ENCODE measurements around the gene HP. TPM values are rescaled to one million over a fixed set of nuclear protein-coding genes. Genes with fewer than 3 reads are reported as not detected.

The HP gene
- total and polyA plus RNA-seq, 2 of the 8 experiments (the other 6 are each of a cell fraction or from before 2014, with no cell fraction given): not detected

DNA sequence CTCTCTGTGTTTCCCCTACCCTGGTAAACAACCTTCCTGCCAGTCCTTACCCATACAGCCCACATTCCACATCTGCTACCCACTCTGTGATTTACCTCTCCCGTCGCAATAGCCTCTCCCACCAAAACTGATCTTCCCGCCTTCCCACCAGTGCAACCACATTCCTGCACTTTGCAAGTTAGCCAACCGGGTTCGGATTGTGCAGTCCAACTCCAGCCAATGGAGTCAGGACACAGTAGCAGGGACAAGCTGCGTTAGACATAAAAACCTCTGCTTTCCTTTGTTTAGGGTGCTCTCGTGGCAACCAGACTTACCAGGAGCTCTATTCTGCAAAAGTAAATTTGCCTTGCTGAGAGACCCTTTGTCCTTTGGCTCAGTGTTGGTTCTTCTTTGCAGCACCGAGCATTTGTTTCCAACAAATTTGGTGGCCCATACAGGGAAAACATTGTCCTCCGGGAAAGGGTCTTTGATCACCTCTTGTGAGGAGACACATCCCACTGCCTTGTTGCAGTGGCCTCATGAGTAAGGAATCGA is 10.1 kb downstream of the HP start:
- no peak overlapping the region for H4K5ac ChIP-seq (ENCODE audit: insufficient read length, low read depth, low read length)
- no peak for DNase-seq (ENCODE audit: low read depth in 1 of 2, low spot score in 2 of 2)
- H3K18ac ChIP-seq (ENCODE audit: extremely low read depth, low read length): no peak overlapping the region
- H3K14ac ChIP-seq (ENCODE audit: insufficient read length): no peak overlapping the region
- H3K27me3 ChIP-seq (replicated peaks in 1 of 4; ENCODE audit: control insufficient read depth in 3 of 4, extremely low read depth in 1 of 4, insufficient read depth in 3 of 4, low read length in 3 of 4): no peaks in the 10 kb centered on the region
- no peak overlapping the region for H3K4me2 ChIP-seq (ENCODE audit: insufficient read depth in 1 of 2, low read depth in 2 of 2, low read length in 2 of 2)
- H2BK20ac ChIP-seq (ENCODE audit: low read length): no peak overlapping the region
- no peak overlapping the region for H2AFZ ChIP-seq (ENCODE audit: low read length)
- H3K4me1 ChIP-seq (replicated peaks in 1 of 4; ENCODE audit: control insufficient read depth in 3 of 4, insufficient read depth in 4 of 4, low read length in 3 of 4): no peaks in the 10 kb centered on the region
- no peaks in the 10 kb centered on the region for H3K23me2 ChIP-seq (ENCODE audit: low read depth, low read length)
- no peaks in the 10 kb centered on the region for H3K36me3 ChIP-seq (ENCODE audit: control insufficient read depth in 2 of 4, insufficient read depth in 4 of 4, low read length in 3 of 4)
- no peak overlapping the region for H3K4ac ChIP-seq (replicated peaks; ENCODE audit: insufficient read length, low read depth, low read length)
- no peaks in the 10 kb centered on the region for H3K79me2 ChIP-seq (ENCODE audit: control insufficient read depth in 1 of 2, insufficient read depth in 2 of 2, low read length in 2 of 2)
- H3K23ac ChIP-seq (ENCODE audit: insufficient read length): no peak overlapping the region
- no peak for FAIRE-seq
- no peak overlapping the region for H2AK5ac ChIP-seq (ENCODE audit: low read depth, low read length)
- no peaks in the 10 kb centered on the region for H4K20me1 ChIP-seq (replicated peaks in 1 of 2; ENCODE audit: control insufficient read depth in 1 of 2, insufficient read depth in 2 of 2, low read length in 2 of 2)
- H4K8ac ChIP-seq (ENCODE audit: extremely low read depth, insufficient read depth, low read length): no peak overlapping the region
- H3K56ac ChIP-seq (replicated peaks; ENCODE audit: insufficient read length, low read depth, low read length): no peak overlapping the region
- H3K27ac ChIP-seq (ENCODE audit: low read depth, low read length): no peak overlapping the region
- no peak overlapping the region for H3K9ac ChIP-seq (replicated peaks in 1 of 4; ENCODE audit: extremely low read depth in 1 of 4, low read depth in 3 of 4, low read length in 3 of 4)
- H2BK12ac ChIP-seq (ENCODE audit: low read depth, low read length): no peak overlapping the region
- no peak overlapping the region for H2BK5ac ChIP-seq (ENCODE audit: low read depth, low read length)
- H2BK120ac ChIP-seq (replicated peaks; ENCODE audit: low read depth, low read length): no peak overlapping the region
- H3K79me1 ChIP-seq (ENCODE audit: low read depth, low read length): no peaks in the 10 kb centered on the region
- no peak overlapping the region for H4K91ac ChIP-seq (replicated peaks; ENCODE audit: insufficient read length, low read length)
- no peaks in the 10 kb centered on the region for H3K9me3 ChIP-seq (ENCODE audit: insufficient read depth in 2 of 2, low read depth in 1 of 2, low read length in 1 of 2)
- 91% methylated on average over 10 of the region's 10 CpGs; no CpG with 5 or more reads in 1 of the 2 experiments for WGBS, 2 experiments (ENCODE audit: extremely low coverage in 1 of 2, insufficient coverage in 1 of 2, insufficient read length in 1 of 2, insufficient replicate concordance in 2 of 2, low coverage in 1 of 2, low lambda C conversion rate in 2 of 2, missing lambda C conversion rate in 1 of 2)
- POLR2A ChIA-PET (ENCODE audit: partially characterized antibody): no interaction called here
- no peak overlapping the region for H3K4me3 ChIP-seq (ENCODE audit: extremely low read depth in 1 of 4, insufficient read depth in 2 of 4, low read depth in 3 of 4, low read length in 4 of 4)
- no peak overlapping the region for H2BK15ac ChIP-seq (ENCODE audit: low read length)
- CTCF ChIA-PET (ENCODE audit: partially characterized antibody): interaction anchor here (0.6 to 1.5 kb wide), 2 partner anchors 10 to 35 kb away, joined by 3 read pairs; partner anchors contain the start of gene HP
- TF ChIP-seq KDM4A (IDR thresholded peaks at IDR 0.05; ENCODE audit: low read depth, low read length, severe bottlenecking) (no peak), GTF2F1 (IDR thresholded peaks at IDR 0.05; ENCODE audit: borderline replicate concordance, low read depth, low read length) (no peak)

Data from H1 (cell line).